ENCODE data around the gene C13orf46.

Gene C13orf46

GRCh38 chr13:114009590-114010400 is 35.9 kb upstream of the C13orf46 start:
- DNase-seq (ENCODE audit: low read depth), result no peak

GRCh38 chr13:114008964-114009589 is 35.2 kb upstream of the C13orf46 start:
- DNase-seq (ENCODE audit: low read depth), result no peak

- no peak for DNase-seq (ENCODE audit: low read depth)
Measured at GRCh38 chr13:114007566-114007965, 33.7 kb upstream of the C13orf46 start.

GRCh38 chr13:114005206-114005724 is 31.4 kb upstream of the C13orf46 start:
- no peak for DNase-seq (ENCODE audit: low read depth)

- no peak for DNase-seq (ENCODE audit: low read depth)
Measured at GRCh38 chr13:114004420-114005205, 30.7 kb upstream of the C13orf46 start.

- DNase-seq (ENCODE audit: low read depth), result no peak
Measured at GRCh38 chr13:114002771-114003321, 29.0 kb upstream of the C13orf46 start.

- DNase-seq (ENCODE audit: low read depth), result no peak
Measured at GRCh38 chr13:114002009-114002544, 28.2 kb upstream of the C13orf46 start.

GRCh38 chr13:114001331-114002008 is 27.6 kb upstream of the C13orf46 start:
- no peak for DNase-seq (ENCODE audit: low read depth)

GRCh38 chr13:114000151-114001040 is 26.5 kb upstream of the C13orf46 start:
- DNase-seq (ENCODE audit: low read depth), result no peak

- DNase-seq (ENCODE audit: low read depth), result no peak
Measured at GRCh38 chr13:113999618-113999910, 25.7 kb upstream of the C13orf46 start.

- DNase-seq (ENCODE audit: low read depth), result no peak
Measured at GRCh38 chr13:113998781-113999617, 25.1 kb upstream of the C13orf46 start.

GRCh38 chr13:113997845-113998751 is 24.2 kb upstream of the C13orf46 start:
- no peak for DNase-seq (ENCODE audit: low read depth)

- DNase-seq (ENCODE audit: low read depth), result no peak
Measured at GRCh38 chr13:113996912-113997745, 23.3 kb upstream of the C13orf46 start.

GRCh38 chr13:113996081-113996911 is 22.4 kb upstream of the C13orf46 start:
- no peak for DNase-seq (ENCODE audit: low read depth)

GRCh38 chr13:113995051-113995601 is 21.2 kb upstream of the C13orf46 start:
- no peak for DNase-seq (ENCODE audit: low read depth)

GRCh38 chr13:113992276-113993005 is 18.6 kb upstream of the C13orf46 start:
- DNase-seq (ENCODE audit: low read depth), result no peak
